HG03442 (cell line): ENCODE results near the gene PICK1.

ENCODE experiments used
- ATAC-seq: cut with Tn5 transposase; IDR thresholded peaks from one replicate; pipeline ENCODE4 v1.9.1; 2021; ENCODE audit warnings: mild to moderate bottlenecking, moderate library complexity; ENCODE audit not compliant: unreplicated experiment

The PICK1 gene

DNA sequence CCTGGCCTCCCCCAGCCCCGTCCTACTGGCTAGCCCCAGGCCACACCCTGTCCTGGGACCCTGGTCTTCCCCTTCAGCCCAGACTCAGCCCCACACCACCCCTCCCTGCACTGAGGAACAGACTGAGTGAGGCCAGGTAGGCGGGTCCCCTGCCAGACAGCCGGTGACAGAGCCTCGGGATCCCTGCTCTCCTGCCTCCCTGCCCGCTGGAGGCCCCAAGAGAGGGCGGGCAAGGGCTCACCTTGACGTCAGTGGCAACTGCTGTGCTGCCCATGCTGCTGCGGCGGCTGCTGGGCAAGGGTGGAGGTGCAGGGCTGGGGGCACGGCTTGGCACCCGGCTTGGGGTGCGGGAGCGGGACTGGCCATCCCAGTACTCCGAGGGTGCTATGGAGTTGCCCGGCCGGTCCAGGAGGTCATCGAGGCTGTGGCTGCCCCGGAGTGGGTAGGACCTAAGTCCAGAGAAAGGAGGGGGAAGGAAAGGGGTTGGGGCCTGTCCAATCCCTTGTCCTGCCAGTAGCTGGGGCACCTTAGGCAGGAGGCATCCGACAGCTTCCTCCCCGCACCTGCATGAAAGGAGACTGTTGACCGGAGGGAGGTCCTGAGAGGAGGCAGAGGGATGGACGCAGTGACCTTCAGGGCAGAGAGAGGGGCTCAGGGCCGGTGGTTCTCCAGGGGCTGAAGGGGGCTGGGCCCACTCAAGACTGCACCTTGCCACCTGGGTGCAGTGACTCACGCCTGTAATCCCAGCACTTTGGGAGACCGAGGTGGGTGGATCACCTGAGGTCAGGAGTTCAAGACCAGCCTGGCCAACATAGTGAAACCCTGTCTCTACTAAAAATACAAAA, 29.0 kb downstream of the PICK1 start:
- no peak for ATAC-seq

DNA sequence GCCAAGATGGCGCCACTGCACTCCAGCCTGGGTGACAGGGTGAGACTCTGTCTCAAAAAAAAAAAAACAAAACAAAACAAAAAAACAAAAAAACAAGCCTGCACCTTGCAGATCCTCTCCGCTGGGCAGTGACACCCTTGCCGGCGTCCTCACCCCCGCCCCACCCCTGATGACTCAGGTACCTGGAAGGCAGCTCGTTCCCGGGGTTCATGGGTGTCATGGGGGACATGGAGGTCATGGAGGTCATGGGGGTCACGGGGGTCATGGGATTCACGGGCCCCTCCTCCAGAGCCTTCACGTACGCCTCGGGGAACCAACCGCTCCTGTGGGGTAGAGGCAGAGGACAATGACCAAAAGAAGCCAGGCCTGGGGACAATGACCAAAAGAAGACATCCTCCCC, 29.7 kb downstream of the PICK1 start:
- ATAC-seq: no peak

- ATAC-seq: no peak
These were observed 30.7 kb downstream of the PICK1 start for GRCh38 chr22:38087855-38088254.

DNA sequence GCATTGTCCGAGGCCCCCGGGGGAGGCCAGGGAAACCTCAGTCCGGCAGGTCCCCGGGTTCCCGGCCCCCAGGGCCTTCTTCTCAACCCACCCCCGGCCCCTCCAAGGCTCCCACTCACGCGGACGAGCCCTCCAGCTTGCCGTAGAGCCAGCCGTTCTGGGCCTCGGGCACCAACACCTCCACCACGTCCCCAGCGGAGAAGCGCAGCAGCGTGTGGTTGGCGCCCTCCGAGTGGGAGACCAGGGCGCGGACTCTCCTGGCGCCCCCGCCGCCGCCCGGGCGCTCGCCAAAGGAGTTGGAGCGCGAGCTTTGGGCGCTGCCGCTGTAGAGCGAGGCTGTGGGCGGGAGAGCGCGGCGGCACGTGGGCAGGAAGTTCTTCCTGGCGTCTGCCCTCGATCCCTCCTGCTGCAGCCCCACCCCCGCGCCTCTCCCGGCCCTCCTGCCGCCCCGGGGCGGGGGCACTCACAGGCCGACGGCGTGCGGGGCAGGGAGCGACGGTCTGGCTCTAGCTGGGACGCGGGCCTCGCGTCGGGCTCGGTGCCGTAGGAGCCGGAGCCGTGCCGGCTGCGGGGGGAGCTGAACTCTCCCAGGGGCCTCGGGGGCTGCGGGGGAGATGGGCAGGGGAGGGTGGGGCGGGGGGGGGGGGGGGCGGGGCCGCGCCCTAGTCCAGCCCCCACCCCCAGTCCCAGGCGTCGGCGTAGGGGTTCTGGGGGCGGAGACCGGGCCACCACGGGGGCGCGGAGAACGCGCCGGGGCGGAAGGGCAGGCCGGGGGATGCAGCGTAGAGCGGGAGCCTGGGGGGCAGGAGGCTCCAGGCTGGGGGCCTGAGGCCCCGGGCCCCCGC, 31.6 kb downstream of the PICK1 start:
- no peak for ATAC-seq

DNA sequence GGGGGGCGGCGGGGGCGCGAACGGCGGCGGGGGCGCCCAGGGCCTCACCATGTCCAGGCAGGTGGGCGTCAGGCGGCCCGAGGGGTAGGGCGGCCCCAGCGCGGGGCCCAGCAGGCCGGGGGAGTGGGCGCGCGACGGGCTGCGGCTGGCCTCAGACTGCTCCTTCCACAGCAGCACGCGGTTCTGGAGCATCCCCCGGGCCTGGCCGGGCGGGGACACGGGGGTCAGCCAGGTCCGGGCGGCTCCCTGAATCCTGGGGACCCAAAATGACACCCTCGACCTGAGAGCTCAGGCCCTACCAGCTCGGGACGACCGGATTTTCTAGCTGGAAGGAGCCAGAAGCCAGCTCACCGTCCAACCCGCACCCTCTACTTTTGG, 32.3 kb downstream of the PICK1 start:
- ATAC-seq: no peak

- ATAC-seq: no peak
These were observed 39.9 kb downstream of the PICK1 start for GRCh38 chr22:38097058-38097457.

- no peak for ATAC-seq
These were observed 40.6 kb downstream of the PICK1 start for GRCh38 chr22:38097557-38098409.

DNA sequence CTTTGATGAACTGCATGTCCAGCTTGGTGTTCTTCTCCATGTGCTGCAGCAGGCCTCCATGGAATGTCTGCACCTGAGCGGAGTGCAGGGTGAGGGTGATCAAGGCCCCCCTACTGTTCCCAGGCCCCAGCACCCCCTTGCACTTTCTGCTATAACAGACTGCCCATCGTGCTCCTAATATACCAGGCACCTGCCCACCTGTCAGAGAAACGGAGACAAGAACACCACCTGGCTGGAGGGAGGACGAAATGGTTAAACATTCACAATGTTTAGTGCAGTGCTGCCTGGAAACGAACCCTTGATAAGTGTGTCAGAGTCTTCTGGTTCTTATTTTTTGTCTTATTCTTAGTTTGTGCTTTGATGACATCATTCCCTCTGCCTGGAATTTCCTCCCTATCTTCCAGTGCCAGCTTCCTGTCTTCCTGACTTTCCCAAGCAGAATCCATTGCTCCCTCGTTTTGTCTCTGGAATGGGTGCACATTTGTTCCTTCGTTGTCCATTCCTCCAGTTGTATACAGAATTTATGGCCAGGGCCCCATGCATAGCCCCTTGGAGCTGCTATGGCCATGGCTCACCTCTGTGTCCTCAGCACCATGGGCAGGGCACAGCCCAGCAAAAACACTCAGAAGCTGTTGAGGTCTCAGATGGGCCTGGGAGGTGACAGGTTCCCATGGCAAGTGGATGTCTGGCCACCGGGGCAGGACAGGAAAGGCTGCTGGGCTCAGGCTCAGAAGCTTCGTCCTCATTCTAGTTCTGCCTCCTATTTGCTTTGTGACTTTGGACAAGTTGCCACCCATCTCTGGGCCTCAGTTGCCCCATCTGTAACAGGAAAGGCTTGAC, 41.4 kb downstream of the PICK1 start:
- ATAC-seq: no peak

- no peak for ATAC-seq
These were observed 46.4 kb downstream of the PICK1 start for GRCh38 chr22:38103641-38104040.

- ATAC-seq: no peak
These were observed 46.9 kb downstream of the PICK1 start for GRCh38 chr22:38104084-38104483.

- no peak for ATAC-seq
These were observed 49.8 kb downstream of the PICK1 start for GRCh38 chr22:38106814-38107578.

DNA sequence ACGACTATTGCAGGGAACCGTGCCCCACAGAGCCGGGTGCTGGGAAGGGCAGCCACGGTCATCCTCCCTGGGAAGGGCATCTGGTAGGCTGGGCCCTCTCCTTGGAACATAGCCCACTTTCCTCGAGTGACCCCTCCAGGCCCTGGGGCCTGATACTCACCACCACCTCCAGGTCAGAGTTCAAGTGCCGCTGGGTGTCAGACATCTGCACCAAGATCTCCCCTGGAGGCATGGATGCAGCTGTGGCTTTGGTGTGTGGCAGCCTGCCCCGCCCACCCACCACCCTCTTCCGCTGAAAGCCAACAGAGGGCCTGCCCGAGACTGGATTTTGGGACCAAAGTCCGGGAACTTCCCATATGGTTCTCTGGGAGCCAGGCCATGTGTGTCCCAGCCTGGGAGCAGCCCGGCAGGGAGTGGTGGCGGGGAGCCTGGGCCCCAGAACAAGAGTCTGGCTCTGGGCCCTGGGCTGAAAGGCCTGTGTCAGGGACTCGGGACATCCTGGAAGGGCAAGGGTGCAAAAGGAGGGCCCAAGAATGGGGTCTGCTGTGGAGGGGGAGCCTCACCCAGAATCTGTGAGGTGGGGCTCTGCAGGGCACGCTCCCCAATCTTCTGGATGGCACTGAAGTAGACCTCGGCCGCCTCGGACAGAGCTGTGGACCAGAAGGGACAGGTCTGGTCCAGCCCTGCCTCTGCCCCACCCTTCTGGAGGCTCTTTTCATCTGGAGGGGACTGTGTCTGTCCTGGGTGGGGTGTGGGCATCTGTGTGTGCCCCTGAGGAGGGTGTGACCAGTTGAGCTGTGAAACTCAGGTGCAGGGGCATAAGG, 50.7 kb downstream of the PICK1 start:
- no peak for ATAC-seq

GRCh38 chr22:38108561-38109319, 51.5 kb downstream of the PICK1 start:
- no peak for ATAC-seq

- no peak for ATAC-seq
These were observed 52.3 kb downstream of the PICK1 start for GRCh38 chr22:38109371-38110001.

- no peak for ATAC-seq
These were observed 53.0 kb downstream of the PICK1 start, which contains the start of gene BAIAP2L2 for GRCh38 chr22:38110008-38110862. BAIAP2L2 (minus strand) TSS chr22:38110684; CDS start chr22:38110525, 159 bp downstream.
